ENCODE measurements around the gene ZNF628.

ZNF628 gene

DNA sequence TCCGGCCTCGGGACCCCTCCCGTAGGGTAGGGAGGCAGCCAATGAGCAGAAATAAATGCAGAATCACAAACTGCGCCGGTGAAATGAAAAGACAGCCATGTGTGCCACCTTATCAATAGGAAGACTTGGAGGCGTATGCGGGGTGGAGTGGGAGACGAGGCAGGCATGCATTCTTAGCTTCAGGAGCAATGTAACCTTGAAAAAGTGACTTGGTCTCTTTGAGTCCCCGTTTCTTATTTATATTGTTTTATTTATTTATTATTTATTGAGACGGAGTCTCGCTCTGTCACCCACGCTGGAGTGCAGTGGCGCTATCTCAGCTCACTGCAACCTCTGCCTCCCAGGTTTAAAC lies 27.8 kb downstream of the ZNF628 start:
- TF ChIP-seq, protein P1, sequence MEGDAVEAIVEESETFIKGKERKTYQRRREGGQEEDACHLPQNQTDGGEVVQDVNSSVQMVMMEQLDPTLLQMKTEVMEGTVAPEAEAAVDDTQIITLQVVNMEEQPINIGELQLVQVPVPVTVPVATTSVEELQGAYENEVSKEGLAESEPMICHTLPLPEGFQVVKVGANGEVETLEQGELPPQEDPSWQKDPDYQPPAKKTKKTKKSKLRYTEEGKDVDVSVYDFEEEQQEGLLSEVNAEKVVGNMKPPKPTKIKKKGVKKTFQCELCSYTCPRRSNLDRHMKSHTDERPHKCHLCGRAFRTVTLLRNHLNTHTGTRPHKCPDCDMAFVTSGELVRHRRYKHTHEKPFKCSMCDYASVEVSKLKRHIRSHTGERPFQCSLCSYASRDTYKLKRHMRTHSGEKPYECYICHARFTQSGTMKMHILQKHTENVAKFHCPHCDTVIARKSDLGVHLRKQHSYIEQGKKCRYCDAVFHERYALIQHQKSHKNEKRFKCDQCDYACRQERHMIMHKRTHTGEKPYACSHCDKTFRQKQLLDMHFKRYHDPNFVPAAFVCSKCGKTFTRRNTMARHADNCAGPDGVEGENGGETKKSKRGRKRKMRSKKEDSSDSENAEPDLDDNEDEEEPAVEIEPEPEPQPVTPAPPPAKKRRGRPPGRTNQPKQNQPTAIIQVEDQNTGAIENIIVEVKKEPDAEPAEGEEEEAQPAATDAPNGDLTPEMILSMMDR (IDR thresholded peaks at IDR 0.05): no peak

DNA sequence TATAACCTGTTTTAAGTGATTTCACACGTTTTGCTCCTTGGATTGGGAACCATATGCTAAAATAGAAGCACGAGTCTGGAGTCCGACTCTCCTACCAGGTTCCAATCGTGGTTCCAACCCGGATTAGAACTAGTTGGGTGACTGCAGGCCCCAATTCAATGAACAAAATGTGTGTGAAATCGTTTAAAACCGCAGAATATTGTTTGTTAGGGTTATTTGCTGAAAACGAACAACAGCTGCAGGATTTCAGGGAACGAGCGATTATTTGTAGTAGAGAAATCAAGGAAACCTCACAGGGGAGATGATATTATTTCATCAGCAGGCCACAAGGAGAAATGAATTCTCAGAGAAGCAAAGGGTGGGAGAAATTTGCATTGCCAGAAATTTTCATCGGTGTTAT lies 28.6 kb downstream of the ZNF628 start:
- TF ChIP-seq, protein P1 (IDR thresholded peaks at IDR 0.05): no peak

DNA sequence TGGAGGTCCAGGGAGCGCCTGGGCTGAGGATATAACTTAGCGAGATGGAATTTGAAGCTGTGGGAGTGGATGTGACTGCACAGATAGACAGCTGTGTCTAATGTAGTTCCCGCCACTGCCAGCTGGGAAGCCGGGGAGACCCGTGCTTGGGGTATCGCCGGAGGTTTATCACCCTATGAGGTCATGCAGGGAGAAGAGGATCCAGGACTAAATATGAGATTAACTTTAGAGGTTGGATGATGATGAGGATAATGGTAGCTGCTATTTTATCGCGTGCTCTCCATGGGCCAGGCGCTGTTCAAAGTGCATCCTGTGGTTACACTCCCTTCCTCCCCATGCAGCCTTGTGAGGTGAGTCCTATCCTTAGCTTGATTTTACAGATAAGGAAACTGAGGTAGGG lies 31.7 kb downstream of the ZNF628 start:
- TF ChIP-seq, protein P1 (IDR thresholded peaks at IDR 0.05): no peak

DNA sequence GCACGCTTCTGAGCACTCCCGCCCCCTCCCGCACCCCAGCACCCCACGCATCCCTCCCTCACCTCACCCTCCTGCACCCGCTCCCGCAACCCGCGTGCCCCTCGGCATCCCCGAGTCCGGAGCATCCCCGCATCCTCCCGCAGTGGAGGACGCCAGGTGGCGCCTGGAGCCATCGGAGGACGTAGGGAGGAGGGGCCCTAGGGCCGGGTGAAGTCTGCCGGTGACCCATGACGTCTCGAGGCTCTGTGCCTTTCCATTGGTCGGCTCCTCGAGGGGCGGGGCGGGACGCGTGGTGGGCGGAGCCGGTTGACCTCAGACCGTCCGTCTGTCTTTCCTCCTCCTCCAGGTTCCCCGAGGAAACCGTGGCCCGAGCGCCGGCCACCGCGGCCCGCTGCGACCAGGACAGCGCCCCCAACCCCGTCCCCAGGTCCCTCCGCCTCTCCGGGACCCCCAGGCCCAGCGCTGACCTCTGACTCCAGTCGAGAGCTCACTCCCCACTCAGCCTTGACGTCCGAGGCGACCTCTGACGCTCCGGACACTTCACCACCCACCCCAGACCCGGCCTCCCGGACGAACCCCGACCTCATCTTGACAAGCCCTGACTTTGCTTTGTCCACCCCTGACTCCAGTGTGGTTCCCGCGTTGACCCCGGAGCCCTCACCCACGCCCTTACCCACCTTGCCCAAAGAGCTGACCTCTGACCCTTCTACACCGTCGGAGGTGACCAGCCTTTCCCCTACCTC lies 40.6 kb downstream of the ZNF628 start:
- TF ChIP-seq, protein P1 (IDR thresholded peaks at IDR 0.05): peak; percentile 80

DNA sequence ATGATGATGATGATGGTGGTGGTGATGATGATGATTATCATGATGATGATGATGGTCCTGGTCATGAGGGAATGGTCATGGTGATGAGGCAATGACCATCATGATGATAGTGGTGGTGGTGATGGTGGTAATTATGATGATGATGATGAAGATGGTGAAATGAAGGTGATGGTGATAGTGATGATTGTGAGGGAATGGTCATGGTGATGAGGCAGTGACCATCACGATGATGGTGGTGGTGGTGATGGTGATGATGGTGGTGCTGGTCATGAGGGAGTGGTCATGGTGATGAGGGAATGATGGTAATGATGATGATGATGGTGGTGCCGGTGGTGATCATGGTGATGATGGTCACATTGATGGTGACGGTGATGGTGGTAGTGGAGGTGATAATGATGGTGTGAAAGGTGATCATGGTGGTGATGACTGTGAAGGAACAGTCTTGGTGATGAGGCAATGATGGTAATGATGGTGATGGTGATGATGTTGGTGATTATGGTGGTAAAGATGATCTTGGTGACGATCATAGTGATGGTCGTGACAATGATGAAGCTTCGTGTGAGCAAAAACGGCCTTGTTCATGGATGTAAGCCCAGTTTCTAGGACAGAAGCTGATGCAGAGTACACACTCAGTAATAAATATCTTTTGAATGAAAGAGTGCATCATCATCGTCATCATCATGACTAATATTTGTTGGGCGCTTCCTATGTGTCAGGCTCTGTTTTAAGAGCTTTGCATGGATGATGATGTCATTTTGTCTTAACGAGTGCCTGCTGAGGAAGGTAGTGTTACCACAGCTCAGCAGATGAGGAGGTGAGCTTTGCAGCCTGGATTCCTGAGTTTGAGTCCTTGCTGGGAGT lies 43.3 kb downstream of the ZNF628 start:
- TF ChIP-seq, protein P1 (IDR thresholded peaks at IDR 0.05): no peak

DNA sequence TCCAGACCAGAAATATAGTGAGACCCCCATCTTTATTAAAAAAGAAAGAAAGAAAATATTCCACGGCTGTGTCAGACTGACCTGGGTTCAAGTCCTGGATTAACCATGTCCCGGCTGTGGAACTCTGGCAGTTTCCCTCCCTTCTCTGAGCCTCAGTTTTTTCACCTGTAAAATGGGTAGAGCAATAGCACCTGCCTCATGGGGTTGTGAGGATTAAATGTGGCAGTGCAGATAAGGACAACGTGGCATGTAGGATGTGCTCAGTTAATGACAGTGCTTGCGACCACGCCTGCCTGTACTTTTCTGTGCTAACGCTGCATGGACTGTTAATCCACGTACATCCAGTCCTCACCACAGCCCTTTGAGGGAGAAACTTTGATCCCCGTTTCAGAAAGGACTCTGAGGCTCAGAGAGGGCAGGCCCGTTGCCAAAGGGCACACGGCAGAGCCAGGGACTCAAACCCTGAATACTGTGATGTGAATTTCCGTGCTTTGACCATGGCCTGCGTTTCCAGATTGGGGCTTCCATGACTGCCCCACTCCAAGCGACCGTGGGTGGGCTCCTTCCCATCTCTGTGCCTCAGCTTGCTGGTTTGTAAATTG lies 44.4 kb downstream of the ZNF628 start:
- TF ChIP-seq, protein P1 (IDR thresholded peaks at IDR 0.05): no peak

DNA sequence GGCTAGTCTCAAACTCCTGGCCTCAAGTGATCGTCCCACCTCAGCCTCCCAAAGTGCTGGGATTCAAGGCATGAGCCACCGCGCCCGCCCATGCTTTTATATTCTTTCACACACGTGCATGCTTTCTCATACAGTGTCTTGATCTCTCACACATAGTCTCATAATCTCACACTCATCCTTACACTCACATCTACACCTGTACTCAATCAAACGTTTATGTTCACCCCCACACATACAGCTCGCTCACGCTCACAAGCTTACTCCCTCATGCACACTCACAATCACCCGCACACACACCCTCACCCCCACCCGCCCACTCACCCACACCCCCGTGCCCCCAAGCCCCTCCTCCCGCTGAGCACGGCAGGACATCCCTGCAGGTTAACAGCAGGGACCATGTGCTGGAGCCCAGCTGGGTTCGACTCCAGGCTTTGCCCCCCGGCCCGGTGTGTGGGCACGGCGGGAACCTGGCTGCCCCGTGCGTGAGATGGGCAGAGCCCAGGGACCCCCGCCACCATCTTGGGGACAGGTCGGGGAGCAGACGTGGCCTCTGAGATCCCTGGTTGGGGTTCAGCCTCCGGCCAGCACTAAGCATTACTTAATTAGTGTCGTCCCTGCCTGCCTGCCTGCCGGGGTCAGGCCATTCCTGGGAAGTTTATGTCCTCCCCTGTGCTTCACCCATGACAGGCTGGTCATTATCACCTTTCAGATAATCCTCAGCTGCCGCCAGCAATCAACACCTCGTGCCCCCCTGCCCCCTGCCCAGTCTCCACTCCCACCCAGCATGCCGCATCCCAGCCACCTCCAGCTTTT lies 49.1 kb downstream of the ZNF628 start:
- TF ChIP-seq, protein P1 (IDR thresholded peaks at IDR 0.05): no peak

Data from LNCAP (cell line).